HepG2 (cell line): ENCODE data around the gene ABCE1. TPM values are rescaled to one million over a fixed set of nuclear protein-coding genes. Genes with fewer than 3 reads are reported as not detected.

ENCODE experiments used
- AKNA ChIP-seq: sonication (generic); formaldehyde crosslinking; IDR thresholded peaks from 2 replicates; pipeline ENCODE4 v1.4.0; 2020; ENCODE audit warnings: missing genetic modification reagents, borderline replicate concordance
- EHMT2 ChIP-seq: fragments of 200-600 bp; sonication (generic); IDR thresholded peaks from 2 replicates; pipeline ENCODE4 v1.7.0; 2017; ENCODE audit warnings: antibody characterized with exemption, low read depth, low read length, borderline replicate concordance
- IRF1 ChIP-seq: sonication (generic); formaldehyde crosslinking; IDR thresholded peaks from 2 replicates; pipeline ENCODE4 v1.4.0; 2020; ENCODE audit warnings: low read depth, mild to moderate bottlenecking, missing genetic modification reagents
- IRX3 ChIP-seq: sonication (generic); formaldehyde crosslinking; IDR thresholded peaks from 2 replicates; pipeline ENCODE4 v1.8.1; 2023; ENCODE audit warnings: mild to moderate bottlenecking, low read depth, missing genetic modification reagents, borderline replicate concordance
- MAFF ChIP-seq: IDR thresholded peaks from 2 replicates; pipeline ENCODE4 v1.6.1; 2011; ENCODE audit warnings: low read depth, low read length, improper control_type of control experiment
- MBNL3 ChIP-seq: fragments of 250-450 bp; sonication (Bioruptor Pico); conservative IDR thresholded peaks from 2 replicates; pipeline ENCODE4 v1.8.0; 2022; ENCODE audit warnings: mild to moderate bottlenecking, inconsistent platforms
- MXI1 ChIP-seq: IDR thresholded peaks from 3 replicates; pipeline ENCODE4 v1.6.1; 2012; ENCODE audit warnings: low read depth, low read length, inconsistent platforms, borderline replicate concordance
- RFX3 ChIP-seq: IDR thresholded peaks from 2 replicates; pipeline ENCODE4 v1.6.1; 2016; ENCODE audit warnings: missing biosample characterization, missing genetic modification reagents
- SP2 ChIP-seq: sonication (generic); formaldehyde crosslinking; IDR thresholded peaks from 2 replicates; pipeline ENCODE4 v1.5.1; 2020; ENCODE audit warnings: mild to moderate bottlenecking, missing genetic modification reagents
- TBP ChIP-seq: sonication (generic); formaldehyde crosslinking; IDR thresholded peaks from 2 replicates; pipeline ENCODE4 v1.5.0; 2020; ENCODE audit warnings: missing genetic modification reagents
- TEAD3 ChIP-seq: optimal IDR thresholded peaks from 2 replicates; pipeline ENCODE3; 2016; ENCODE audit warnings: borderline replicate concordance
- TGIF2 ChIP-seq: IDR thresholded peaks from 2 replicates; pipeline ENCODE4 v1.6.1; 2016; ENCODE audit warnings: control low read depth, missing compliant biosample characterization
- TOPORS ChIP-seq: sonication (generic); formaldehyde crosslinking; IDR thresholded peaks from 2 replicates; pipeline ENCODE4 v1.8.0; 2023; ENCODE audit warnings: mild to moderate bottlenecking, missing genetic modification reagents
- YY1 ChIP-seq: IDR thresholded peaks from 2 replicates; pipeline ENCODE4 v1.6.1; 2011; ENCODE audit warnings: low read length, low read depth, moderate library complexity, mild to moderate bottlenecking; ENCODE audit not compliant: insufficient read depth, insufficient replicate concordance
- ZFP37 ChIP-seq: sonication (generic); formaldehyde crosslinking; IDR thresholded peaks from 2 replicates; pipeline ENCODE4 v1.4.0; 2020; ENCODE audit warnings: missing genetic modification reagents, borderline replicate concordance
- ZFX ChIP-seq: sonication (generic); formaldehyde crosslinking; IDR thresholded peaks from 2 replicates; pipeline ENCODE4 v1.4.0; 2020; ENCODE audit warnings: mild to moderate bottlenecking, low read depth, missing genetic modification reagents, moderate library complexity
- ZNF614 ChIP-seq: IDR thresholded peaks from 2 replicates; pipeline ENCODE4 v1.6.1; 2018; ENCODE audit warnings: missing biosample characterization, missing genetic modification reagents, inconsistent platforms, borderline replicate concordance
- ZNF776 ChIP-seq: sonication (generic); formaldehyde crosslinking; IDR thresholded peaks from 2 replicates; pipeline ENCODE4 v1.4.0; 2020; ENCODE audit warnings: mild to moderate bottlenecking, missing genetic modification reagents
- ZNF781 ChIP-seq: sonication (generic); formaldehyde crosslinking; IDR thresholded peaks from 2 replicates; pipeline ENCODE4 v1.5.1; 2020; ENCODE audit warnings: borderline replicate concordance, mild to moderate bottlenecking, missing genetic modification reagents; ENCODE audit errors: not compliant biosample characterization
- polyA plus RNA-seq, 8 experiments: library from polyadenylated mRNA; depleted of rRNA in 3 of 8; stranded (reverse) in 7 of 8; unstranded in 1 of 8; fragments of >200 nt; fragmentation: Illumina TruSeq in 4 of 8; extraction: Trizol in 4 of 8; gene quantifications; 2 replicates each; pipeline versions ENCODE4 v1.2.1 to v1.2.3, GENCODE V29; 2011 to 2016; ENCODE audit warnings: low read depth in 4 of 8, missing spikeins in 1 of 8, mixed read lengths in 1 of 8; ENCODE audit not compliant: insufficient read depth in 1 of 8
- total RNA-seq, 5 experiments: library from RNA; depleted of rRNA; stranded (reverse); fragments of >200 nt; fragmentation: Illumina TruSeq; extraction: Trizol; gene quantifications; 2 replicates each; pipeline ENCODE4 v1.2.3, GENCODE V29; 2016; ENCODE audit warnings: low read depth in 1 of 5
- TF ChIP-seq, protein P1 (sequence below): sonication (generic); formaldehyde crosslinking; IDR thresholded peaks from 2 replicates; pipeline ENCODE4 v1.8.0; 2022; ENCODE audit warnings: missing genetic modification reagents, mild to moderate bottlenecking, moderate library complexity, borderline replicate concordance
- TF ChIP-seq, protein P2 (sequence below): sonication (generic); formaldehyde crosslinking; IDR thresholded peaks from 2 replicates; pipeline ENCODE4 v1.4.0; 2020; ENCODE audit warnings: missing genetic modification reagents

The ABCE1 gene
- total and polyA plus RNA-seq, 2 of the 13 experiments (the other 11 are each of a cell fraction or from before 2014, with no cell fraction given): 50.8 to 139 TPM

DNA sequence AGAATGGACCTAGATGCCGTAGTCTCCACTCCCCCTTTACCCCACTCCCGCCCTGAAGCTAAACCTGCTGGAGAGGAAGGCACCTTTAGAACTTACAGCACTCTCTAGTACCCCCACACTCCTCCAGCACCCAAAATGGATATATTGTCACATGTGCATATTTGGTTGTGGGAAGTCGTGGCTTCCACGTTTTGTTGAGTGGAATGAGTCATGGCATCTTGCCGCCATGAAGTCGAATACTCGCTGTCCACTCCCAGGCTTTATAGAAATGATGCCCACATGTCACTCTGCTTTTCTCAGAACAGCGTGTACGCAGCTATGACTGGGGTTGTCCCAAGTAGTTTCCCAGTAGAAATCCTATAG, 545 bp downstream of the ABCE1 start (continued):
- TF ChIP-seq IRX3 (CRISPR knock-in tag): no peak
- no peak for TF ChIP-seq MBNL3
- TF ChIP-seq, protein P1, sequence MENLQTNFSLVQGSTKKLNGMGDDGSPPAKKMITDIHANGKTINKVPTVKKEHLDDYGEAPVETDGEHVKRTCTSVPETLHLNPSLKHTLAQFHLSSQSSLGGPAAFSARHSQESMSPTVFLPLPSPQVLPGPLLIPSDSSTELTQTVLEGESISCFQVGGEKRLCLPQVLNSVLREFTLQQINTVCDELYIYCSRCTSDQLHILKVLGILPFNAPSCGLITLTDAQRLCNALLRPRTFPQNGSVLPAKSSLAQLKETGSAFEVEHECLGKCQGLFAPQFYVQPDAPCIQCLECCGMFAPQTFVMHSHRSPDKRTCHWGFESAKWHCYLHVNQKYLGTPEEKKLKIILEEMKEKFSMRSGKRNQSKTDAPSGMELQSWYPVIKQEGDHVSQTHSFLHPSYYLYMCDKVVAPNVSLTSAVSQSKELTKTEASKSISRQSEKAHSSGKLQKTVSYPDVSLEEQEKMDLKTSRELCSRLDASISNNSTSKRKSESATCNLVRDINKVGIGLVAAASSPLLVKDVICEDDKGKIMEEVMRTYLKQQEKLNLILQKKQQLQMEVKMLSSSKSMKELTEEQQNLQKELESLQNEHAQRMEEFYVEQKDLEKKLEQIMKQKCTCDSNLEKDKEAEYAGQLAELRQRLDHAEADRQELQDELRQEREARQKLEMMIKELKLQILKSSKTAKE (CRISPR knock-in tag): no peak
- TF ChIP-seq TEAD3: no peak
- no peak for TF ChIP-seq RFX3 (CRISPR knock-in tag)
- TF ChIP-seq, protein P2, sequence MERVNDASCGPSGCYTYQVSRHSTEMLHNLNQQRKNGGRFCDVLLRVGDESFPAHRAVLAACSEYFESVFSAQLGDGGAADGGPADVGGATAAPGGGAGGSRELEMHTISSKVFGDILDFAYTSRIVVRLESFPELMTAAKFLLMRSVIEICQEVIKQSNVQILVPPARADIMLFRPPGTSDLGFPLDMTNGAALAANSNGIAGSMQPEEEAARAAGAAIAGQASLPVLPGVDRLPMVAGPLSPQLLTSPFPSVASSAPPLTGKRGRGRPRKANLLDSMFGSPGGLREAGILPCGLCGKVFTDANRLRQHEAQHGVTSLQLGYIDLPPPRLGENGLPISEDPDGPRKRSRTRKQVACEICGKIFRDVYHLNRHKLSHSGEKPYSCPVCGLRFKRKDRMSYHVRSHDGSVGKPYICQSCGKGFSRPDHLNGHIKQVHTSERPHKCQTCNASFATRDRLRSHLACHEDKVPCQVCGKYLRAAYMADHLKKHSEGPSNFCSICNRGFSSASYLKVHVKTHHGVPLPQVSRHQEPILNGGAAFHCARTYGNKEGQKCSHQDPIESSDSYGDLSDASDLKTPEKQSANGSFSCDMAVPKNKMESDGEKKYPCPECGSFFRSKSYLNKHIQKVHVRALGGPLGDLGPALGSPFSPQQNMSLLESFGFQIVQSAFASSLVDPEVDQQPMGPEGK: no peak
- TF ChIP-seq YY1: peak; percentile 18
- TF ChIP-seq IRF1 (CRISPR knock-in tag): no peak
- no peak for TF ChIP-seq AKNA (CRISPR knock-in tag)
- TF ChIP-seq MAFF: peak; percentile 47; the same call in 1 of the 2 replicates
- TF ChIP-seq TBP (CRISPR knock-in tag): no peak
- TF ChIP-seq ZFP37 (CRISPR knock-in tag): no peak
- TF ChIP-seq TGIF2 (CRISPR knock-in tag): peak; percentile 39; the same call in 1 of the 2 replicates
- 0 out of 2 replicates have a peak, but pooled peaks have one; percentile 9 for TF ChIP-seq TOPORS (CRISPR knock-in tag)
- 0 out of 2 replicates have a peak, but pooled peaks have one; percentile 0 for TF ChIP-seq SP2 (CRISPR knock-in tag)
- TF ChIP-seq ZNF781 (CRISPR knock-in tag): peak; percentile 9
- peak; percentile 63; the same call in 2 of the 3 replicates for TF ChIP-seq MXI1
- TF ChIP-seq EHMT2: no peak
- TF ChIP-seq ZFX (CRISPR knock-in tag): no peak
- TF ChIP-seq ZNF614 (CRISPR knock-in tag): no peak
- TF ChIP-seq ZNF776 (CRISPR knock-in tag): no peak
